HPDE6-E6E7 (cell line): Measurements from ENCODE around the gene TRAPPC2L.

Experiments
- DNase-seq: peaks from one replicate; pipeline ENCODE4 v3.0.0; 2011; ENCODE audit warnings: missing footprints; ENCODE audit errors: extremely low spot score

TRAPPC2L gene

DNA sequence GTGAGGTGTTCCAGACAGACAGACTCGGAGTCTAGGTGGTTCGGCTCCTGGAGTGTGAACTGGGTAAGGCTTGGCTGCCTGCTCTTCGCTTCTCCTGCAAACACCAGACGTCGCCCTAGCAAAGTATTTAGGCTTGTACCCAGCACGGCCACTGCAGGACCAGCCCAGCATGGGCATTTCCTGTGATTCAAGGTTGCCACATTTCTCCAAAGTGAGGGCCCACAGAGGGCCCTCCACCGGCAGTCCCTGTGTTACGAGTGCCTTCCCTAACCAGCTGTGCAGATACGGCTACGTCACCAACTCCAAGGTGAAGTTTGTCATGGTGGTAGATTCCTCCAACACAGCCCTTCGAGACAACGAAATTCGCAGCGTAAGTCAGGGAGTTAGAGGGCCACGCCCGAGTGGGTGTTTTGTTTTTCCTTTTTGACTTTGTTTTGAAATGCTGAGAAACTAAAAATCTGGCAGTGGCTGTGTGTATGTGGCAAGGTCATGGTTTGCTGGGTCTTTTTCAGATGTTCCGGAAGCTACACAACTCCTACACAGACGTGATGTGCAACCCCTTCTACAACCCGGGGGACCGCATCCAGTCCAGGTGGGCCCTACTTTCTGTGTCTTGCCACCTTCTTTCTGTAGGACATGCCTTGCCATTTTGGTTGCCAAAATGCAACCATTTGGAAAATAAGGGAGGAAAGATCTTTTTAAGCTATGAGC lies 2.6 kb downstream of the TRAPPC2L start:
- DNase-seq = no peak

DNA sequence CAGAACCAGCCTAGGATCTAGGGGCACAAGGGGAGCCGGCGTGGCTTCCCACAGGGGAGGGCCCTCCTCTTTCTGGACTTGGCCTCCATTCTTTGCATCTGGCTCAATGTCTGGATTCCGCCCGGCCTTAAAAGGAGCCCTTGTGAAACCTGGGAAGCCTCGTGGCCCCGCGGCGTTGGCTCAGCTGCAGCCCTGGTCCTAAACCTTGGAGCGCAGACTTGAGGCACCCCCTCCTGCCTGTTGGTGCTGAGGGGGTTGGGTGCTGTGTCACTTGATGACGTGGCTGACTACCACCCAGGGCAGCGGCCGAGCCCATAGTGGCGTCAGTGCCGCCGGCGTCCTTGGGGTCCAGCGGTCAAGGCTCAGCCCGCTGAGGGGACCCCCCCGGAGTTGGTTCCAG lies 4.4 kb downstream of the TRAPPC2L start:
- DNase-seq = no peak

DNA sequence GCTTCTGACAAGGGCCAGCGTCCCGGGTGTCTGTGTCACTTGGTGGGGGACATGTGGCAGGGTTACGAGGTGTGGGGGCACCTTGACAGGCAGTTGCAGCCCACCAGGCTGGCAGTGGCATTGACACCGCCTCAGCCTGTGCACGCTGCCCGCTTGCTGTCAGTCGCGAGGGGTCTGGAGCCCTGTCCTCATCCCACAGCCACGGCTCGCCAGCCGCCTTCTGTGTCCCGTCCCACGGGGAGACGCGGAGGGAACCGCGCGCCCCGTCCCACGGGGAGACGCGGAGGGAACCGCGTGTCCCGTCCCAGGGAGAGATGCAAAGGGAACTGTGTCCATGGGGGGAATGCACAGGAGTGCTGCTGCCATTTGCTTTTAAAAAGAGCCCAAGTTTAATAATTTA lies 6.0 kb downstream of the TRAPPC2L start:
- DNase-seq = no peak

DNA sequence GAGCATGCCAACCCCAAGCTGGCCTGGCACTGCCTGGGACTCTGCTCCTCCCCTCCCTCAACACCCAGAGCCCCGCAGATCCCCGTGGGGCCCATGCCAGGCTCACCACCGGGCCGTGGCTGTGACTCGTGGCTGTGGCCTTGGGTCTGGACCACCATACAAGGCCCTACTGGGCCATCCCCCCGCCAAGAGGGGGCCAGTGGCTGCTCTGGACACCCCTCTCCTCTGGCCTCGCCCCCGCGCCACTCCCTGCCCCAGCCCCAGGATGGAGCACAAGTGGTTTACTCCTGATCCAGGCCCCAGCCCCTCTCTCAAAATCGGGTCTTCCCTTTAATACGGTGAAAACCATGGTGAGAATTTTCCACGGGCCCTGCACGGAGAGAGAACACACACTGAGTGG lies 6.5 kb downstream of the TRAPPC2L start:
- no peak for DNase-seq

DNA sequence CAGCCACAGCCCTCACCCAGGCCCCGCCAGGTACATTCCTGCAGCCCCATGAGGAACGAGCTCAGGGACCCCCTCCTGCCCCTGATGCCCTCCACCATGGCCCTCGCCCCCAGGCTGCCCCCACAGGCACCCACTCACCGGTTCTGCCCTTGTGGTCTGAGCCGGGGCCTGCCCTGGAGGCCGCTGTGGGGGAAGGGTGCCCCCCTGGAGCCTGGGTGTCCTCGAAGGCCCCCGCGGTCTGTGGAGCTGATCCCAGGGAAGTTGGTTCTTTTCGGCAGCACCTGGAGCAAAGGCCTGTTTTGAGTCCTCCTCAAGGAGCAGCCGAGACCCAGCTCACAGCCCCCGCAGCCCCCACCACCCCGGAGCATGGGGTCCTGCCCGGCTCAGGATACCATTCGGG lies 7.2 kb downstream of the TRAPPC2L start:
- DNase-seq = no peak

DNA sequence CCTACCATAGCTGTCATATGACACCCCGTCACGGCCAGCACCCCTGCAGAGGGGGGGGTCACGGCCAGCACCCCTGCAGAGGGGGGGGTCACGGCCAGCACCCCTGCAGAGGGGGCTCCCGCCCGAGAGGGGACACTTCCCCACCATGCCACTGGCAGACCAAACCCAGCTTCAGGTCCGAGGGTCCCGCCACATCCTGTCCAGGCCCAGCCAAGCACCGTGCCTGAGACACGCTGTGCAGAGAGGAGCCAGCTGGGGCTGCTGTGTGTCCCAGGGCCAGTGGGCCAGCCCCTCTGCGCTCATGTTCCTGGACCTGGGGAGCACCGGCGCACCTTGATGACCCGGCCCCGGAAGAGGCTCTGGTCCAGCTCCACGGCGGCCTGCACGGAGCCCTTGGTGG lies 7.6 kb downstream of the TRAPPC2L start:
- DNase-seq = no peak

DNA sequence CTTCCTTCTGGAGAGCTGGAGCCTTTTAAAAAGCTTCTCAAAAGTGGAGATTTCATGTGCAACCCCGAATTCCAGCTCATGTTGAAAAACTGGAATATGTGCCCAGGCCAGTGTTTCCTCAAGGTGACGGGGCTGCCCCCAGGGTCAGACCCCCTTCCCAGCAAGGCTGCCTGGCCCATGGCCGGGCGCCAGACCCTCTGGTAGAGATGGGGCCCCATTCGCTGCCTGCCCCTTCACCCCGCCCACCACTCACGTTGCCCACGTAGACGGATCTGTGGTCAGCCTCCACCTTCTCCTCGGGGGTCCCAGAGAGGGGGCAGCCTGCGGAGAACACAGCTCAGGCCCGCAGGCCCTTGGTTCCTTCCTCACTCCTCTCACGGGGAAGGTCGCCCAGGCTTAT lies 8.4 kb downstream of the TRAPPC2L start:
- DNase-seq = no peak

DNA sequence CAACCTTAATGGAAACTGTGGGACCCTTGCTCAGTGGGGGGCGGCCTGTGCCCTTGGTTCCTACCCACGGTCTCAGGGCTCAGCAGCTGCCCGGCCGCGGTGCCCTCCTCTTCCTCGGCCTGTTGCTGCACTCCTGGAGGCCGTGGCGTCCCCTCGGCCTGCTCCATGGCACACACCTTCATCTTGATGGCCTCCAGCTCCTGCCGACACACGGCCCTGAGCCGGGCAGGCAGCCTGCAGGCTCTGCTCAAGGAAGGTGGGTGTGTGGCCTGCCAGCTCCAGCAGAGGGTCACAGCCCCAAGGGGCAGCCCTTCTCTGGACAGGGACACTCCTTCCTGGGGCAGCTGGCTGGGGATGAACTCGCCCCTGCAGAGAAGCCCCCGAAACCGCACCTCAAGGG lies 8.8 kb downstream of the TRAPPC2L start:
- no peak for DNase-seq

DNA sequence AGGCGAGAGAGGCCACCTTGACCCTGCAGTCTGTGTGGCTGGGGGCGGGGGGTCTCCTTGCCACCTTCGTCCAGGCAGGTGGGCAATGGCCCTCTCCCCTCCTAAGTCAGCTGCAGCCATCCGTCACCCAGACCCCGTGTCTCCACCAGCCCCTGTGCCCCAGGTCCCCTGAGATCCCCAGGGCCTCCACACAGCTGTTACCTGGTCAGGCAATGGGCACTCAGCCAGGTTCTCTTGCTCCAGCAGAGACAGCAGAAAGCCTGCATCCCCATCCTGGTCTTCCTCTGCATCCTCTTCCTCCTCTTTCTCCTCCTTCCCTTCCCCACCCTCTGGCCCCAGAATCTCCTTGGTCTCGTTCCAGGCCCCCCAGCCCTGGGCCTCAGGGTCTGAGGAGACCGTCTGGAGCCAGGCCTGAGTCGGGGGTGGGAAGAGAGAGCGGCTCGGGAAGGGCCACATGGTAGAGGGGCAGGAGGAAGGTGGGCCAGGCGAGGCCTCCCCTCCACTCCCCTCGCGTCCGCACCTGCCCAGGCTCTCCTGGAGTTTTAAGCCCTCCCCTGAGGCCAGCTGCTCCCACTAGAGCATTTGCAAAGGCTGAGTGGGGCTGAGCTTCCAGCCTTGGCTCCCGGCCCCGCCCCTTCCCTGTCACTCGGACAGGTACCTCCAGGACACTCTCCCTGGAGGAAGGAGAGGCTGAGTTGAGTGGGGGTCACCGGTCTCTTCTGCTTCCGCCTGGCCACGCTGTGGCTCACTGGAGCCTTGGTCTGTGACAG lies 9.4 kb downstream of the TRAPPC2L start, which contains the start of gene PABPN1L:
PABPN1L (minus strand) TSS at position 510 of the 770 bp plus-strand sequence; CDS start at position 456, 54 bp downstream.
- DNase-seq = no peak

DNA sequence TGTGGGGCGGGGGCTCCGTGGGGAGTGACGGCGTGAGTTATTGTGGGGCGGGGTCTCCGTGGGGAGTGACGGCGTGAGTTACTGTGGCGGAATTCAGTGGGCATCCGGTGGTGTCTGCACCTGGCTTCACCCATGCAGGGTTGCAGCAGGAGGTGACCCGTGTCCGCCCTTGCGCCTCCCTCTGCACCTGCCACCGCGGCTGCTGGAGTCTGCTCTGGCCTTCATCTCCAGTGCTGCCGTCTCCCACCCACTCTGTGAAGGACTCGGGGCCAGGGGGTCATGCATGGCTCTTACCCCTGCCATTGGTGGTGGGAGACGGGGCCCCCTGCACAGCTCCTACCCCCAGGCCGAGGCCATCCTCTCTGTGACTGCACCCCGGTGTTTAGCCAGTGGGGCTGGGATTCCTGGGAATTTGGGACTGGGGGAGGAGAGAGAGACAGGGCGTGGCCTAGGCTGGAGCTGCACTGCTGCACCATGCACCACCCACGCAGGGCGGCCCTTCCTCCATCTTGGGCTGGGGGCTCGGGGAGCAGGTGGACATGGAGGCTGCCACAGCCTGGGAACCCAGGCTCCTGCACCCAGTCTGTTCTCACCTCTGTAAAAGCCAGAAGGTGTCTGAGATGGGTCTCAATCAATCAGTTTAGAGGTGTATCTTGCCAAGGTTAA lies 10.8 kb downstream of the TRAPPC2L start:
- no peak for DNase-seq

DNA sequence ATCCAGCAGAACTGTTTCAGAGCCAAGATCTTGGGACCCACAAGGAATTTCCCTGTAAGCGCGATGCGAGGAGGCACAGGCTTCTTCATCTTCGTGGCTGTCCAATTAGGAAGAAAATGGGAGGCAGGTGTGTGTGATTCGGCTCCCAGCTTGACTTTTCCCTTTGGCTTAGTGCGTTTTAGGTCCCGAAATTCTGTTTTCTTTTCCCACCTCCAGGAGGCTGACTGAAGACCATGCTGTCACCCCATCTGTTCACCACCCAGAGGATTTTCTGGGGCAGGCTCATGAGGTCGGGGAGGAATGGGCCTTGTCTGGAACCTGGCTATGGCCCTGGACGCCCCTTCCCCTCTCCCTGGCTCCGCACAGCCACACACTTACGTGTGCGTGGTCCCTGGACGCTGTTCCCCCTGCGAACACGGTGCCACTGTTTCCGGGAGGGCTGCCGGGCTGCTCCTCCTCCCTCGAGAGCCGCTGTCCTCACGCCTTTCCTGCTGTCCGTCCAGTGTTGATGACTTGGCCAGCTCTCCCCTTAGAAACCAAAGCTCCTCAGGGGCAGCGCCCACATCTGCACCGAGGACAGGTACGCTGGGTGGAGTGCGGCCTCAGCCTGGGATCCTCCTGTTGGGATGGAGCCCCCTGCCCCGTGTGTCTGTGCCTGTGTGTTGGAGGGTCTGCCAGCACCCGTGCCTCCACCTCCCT lies 12.2 kb downstream of the TRAPPC2L start:
- DNase-seq = no peak

DNA sequence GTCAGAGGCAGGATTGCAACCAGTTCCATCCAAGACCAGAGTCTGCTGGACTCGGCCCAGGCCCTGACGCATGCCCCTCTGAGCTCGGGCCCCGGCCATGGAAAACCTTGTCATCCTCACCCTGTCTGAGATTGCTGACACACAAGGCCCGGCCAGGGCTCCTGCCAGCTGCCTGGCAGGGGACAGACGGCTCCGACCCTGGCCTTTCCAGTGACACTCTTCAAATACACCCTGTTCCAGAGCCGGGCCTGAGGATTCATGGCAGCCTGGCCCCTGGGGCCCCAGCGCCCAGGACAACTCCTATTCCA lies 12.7 kb downstream of the TRAPPC2L start:
- DNase-seq = no peak

DNA sequence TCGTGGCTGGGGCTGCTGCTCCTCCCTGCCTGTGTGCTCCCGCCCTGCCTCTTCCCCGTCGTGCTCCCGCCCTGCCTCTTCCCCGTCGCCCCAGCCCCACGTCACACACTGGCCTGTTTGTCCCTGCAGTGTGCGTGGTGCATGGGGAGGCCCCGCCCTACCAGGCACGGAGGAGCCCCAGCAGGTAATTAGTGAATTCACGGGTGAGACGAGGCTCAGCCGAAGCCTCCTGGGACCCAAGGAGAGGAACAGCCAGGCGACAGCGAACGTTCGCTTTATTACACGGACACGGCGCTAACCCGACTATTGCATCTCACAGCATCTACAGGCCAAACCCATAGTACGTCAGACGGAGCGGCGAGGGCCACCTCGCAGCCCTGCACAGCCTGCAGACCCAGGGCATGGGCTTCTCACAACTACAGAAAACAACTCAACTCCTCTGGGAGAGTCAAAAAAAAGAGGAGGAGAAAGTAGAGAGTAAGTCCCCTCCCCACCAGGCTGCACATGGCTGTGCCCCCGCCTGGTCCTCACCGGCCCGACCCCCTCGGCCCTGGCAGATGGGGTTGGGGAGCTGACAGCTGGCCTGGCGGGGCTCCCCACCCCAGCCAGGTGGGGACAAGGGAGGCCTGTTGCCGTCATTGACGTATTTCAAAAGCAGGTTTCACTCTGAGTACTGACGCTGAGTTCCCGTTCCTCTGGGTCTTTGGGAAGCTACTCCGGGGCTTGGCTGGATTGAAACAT lies 13.9 kb downstream of the TRAPPC2L start:
- DNase-seq = no peak

DNA sequence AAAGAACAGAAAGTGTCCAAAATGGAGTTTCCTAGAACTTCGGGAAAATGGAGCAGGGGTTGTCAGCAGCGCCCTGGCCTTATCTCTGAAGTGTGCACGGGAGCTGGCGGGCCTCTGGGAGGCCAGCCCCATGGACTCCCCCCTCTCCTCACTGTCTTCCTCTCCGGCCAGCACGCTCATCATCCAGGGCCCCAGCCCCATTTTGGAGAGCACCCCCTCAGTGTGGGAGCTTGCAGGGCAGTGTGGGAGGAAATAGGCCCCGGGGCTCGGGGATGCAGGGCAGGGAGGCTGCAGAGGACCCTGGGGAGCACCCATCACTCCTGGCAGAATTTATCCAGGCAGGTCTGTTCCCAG lies 14.4 kb downstream of the TRAPPC2L start:
- no peak for DNase-seq

DNA sequence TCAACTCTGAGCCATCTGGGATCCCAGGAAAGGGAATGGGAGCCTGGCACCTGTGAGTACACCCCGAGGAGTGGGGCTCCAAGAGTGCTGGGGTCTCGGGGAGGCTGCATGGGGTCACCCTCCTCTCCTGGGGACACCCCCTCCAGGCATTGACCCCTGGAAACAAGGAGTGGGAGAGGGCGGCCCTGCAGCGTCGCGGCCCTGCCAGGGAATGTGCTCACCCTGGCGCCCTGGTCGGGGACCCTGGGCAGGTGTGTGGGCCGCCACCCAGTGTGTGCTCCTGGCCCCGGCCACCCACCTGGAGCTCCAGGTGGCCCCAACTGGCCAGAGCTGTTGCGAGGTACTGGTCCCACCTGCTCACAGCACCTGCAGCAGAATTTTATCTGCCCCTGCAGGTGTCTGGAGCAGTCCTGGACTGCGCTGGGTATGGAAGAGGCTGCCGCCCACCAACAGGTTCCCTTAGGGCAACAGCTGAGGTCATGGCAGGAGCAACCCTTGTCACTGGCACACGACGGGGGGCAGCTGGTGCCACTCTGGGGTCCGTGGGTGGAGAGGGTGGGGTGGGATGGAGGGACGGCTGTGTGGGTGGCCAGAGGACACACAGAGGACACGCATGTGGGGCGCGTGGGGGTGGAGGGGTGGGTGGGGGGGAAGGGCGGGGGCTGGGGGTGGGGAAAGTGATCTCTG lies 14.9 kb downstream of the TRAPPC2L start:
- DNase-seq = no peak

DNA sequence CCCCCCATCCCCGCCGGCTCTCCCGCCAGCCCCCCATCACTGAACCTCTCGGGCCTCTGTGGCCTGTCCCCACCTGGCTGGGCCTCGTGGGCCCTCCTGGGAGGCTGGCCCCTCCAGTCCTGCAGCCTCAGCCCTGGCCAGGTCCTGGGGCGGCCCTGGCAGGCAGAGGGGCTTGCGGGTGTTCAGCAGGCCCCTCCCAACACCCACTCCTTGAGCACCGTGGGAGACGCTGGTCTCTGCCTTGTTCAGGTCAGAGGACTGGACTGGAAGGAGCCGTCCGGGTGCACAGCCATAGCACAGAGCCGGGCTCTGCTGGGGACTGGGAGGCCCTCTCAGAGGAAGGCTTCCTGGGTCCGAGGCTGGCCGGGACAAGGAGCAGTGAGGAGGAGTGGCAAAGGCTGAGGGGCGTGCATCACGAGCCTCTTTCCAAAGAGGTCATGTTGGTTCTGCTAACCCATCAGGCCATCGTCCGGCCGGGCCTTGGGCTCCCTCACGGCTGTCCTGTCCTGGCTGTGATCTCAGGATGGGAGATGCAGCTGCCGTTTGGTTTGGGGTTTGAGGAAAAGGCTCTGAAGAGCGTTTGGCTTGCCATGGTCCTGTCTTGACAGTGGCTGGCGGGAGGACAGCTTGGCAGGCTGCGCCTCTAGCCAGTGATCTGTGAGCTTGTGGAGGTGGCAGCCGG lies 15.9 kb downstream of the TRAPPC2L start:
- no peak for DNase-seq

DNA sequence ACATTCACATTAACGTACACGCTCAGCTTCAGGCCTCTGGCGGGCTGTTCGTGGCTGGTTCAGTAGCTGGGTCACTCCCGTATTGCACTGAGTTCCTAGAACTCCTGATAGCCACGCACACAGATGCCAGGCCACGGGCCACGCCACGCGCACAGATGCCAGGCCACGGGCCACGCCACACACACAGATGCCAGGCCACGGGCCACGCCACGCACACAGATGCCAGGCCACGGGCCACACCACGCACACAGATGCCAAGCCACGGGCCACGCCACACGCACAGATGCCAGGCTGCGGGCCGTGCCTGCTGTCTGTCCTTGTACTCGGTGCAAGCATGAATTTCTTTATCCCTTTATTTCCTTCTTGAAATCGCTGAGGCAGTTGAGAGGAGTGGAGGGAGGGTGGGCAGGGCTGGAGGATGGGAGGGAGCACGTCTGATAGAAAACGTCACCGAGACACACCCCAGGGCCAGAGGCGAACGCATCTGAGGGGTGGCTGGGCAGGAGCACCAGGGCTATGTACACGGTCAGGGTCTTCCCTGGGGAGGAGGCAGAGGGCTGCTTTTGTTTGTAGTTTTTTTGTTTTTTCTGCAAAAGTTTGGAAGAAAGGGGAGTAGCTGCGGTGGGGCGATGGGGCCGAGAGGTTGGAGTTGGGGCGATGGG lies 18.1 kb downstream of the TRAPPC2L start:
- no peak for DNase-seq

DNA sequence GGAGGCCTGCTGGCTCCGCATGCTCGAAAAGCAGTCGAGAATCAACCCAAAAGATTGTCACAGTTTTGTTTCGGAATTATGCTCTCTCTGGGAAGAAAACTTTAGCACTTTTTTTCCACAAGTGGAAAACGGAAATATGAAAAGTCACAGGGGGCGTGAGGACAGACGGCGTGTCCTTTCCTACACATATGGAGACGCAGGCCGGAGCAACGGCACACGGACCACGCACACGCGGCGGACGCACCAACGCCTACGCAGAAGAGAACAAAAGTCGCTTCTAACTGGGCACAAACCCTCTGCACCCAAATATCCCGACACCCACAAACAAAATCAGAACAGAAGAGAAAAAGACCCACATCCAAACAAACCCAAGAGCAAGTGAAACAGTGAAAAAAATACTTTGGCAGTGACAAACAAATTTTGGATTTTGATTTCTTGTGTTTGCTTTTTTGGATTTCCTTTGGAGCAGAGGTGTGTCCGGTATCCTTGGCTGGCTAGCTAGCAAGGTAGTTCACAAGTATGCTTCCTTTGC lies 18.8 kb downstream of the TRAPPC2L start:
- no peak for DNase-seq

DNA sequence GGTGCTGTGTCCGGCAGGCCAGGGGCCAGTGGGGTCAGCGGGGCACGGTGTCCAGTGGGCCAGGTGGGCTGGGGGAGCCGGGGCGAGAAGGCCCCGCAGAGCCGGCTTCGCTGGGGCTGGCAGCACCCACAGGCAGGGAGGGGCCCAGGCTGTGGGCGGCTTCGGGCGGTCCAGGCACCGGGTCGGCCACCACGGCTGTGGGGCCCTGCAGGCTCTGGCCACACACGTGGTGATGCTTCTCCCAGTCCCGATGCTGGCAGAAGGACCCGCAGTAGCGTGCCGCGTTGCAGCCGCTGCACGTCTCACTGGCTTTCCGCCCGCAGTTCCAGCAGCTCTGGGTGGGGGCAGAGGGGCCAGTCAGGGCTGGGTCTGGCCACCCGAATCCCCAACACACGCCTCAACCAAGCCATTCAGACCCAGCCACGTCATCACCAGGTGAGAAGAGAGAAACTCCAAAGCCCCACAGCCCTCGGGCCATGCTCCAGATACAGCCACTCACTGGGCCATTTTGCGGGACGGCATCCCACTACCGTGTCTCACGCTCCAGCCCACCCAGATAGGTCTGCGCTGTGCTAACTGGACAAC lies 20.1 kb downstream of the TRAPPC2L start:
- no peak for DNase-seq
